CD4-positive, alpha-beta T cell treated with Interleukin-6 for 4 hours (primary cell): ENCODE data around the gene ZNF853.
"Not testable (repeated sequence)": the region's sequence is repeated elsewhere in the genome, so short reads cannot be mapped to it uniquely, and the experiment has no call there.

ENCODE experiments used
- DNase-seq: peaks from one replicate; pipeline ENCODE4 v3.0.0-alpha.2; 2020; ENCODE audit warnings: mixed read lengths

ZNF853 gene

DNA sequence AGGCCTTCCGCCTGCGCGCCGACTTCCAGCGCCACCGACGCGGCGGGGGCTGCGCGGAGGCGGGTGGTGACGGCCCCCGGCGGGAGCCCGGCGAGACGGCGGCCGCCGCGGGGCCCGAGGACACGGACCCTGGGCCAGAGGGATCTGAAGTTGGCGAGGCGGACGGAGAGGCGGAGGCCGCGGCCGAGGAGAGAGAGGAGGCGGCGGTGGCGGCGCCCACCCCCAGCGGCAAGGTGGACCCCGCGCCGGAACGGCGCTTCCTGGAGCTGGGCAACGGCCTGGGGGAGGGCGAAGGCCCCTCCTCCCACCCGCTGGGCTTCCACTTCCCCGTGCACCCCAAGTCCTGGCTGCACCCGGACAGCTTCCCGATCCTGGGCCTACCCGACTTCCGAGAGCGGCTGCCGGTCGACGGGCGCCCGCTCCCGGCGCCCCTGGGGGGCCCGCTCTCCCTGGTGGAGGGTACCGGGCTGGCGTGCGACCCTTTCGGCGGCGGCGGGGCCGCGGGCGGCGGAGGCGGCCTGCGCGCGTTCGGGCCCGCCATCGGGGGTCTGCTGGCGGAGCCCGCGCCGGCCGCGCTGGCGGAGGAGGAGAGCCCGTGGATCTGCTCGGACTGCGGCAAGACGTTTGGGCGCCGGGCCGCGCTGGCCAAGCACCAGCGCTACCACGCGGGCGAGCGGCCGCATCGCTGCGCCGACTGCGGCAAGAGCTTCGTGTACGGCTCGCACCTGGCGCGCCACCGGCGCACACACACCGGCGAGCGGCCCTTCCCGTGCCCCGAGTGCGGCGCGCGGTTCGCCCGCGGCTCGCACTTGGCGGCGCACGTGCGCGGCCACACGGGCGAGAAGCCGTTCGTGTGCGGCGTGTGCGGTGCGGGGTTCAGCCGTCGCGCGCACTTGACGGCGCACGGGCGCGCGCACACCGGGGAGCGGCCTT, 37.9 kb downstream of the ZNF853 start:
- DNase-seq = no peak

DNA sequence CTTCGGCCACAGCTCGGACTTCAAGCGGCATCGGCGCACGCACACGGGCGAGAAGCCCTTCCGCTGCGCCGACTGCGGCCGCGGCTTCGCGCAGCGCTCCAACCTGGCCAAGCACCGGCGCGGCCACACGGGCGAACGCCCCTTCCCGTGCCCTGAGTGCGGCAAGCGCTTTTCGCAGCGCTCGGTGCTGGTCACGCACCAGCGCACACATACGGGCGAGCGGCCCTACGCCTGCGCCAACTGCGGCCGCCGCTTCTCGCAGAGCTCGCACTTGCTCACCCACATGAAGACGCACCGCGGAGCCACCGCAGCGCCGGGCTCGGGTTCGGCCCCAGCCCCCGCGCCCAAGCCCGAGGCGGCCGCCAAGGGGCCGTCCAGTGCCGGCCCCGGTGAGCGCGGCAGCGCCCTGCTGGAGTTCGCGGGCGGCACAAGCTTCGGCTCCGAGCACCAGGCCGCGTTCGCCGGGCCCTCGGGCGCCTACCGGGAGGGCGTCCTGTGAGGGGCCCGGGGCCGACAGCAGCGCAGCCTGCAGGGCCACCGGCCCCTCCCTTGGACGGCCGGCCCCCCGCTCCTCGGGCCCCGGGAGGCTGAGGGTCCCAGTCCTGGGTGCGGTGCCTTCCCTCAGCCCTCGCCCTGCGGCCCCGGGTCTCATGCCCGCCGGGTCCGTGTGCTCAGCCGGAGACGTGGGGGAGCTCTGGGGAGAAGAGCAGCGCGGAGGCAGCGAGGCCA, 38.9 kb downstream of the ZNF853 start:
- DNase-seq = no peak

DNA sequence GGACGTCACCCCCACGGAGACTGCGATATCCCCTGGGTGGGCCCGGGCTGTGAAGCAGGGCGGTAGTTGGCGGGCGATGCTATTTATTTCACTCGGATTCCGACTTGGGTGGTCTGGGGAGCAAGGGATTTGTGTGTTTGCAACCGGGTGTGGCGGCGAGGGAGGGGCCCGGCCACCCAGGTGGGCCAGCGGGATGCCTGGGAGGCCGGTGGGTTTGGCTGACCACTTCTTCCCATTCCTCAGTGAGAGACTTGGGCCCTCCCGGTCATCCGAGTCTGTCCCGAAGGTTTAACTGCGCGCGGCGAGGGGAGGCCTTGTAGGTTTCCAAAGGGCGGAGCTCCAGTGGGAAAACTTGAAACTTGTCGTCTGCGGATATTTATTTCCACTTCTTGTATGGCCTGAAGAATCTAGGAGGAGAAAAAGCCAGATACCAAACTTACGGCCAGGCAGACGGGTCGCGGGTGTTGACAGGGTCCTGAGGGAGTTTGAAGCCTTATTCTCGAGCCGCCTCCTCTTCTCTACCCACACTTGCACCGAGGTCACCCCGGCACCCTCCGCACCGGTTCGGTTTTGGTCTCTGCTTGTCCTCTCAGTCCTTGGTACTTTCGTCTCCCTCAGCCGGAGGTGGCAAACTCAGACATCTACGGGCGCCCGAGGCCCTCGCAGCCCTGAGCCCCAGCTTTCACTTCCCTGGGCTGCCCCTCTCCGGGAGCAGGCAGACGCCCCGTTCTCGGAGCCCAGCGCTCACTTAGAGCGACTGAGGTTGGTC, 39.6 kb downstream of the ZNF853 start:
- DNase-seq = no peak

DNA sequence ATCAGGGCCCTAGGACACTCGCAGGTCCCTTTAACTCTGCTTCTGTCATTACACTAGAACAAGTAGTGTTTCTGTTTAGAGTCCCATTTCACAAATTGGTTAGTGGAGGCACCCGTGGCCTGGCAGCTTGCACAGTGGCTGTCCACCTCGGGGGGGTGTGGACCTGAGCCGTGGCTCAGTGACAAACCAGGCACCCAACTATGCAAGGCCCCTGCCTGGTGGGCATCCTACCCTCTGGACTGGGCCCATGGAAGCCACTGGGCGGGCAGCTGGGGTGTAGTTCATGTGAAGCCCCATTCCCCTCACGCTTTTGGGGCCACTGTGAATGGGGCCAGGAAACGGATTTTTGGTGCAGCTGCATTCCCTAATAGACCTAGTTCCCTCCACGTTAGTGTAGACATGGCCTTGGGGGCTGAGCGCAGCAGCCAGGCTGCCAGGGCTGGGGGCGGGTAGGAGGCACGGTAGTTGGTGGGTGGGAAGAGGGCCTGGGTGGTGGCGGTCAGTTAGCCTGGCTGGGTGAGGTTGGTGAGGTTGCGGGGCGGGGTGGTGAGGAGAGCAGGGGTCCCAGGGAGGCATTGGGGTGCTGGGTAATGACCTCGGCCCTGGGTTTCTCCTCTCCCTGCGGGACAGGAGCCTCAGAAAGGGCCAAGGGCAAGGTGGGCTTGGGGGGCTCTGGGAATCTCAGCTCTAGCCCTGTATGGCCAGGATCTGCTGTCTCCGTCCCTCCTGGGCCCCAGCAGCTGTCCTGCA, 40.4 kb downstream of the ZNF853 start:
- DNase-seq = no peak

DNA sequence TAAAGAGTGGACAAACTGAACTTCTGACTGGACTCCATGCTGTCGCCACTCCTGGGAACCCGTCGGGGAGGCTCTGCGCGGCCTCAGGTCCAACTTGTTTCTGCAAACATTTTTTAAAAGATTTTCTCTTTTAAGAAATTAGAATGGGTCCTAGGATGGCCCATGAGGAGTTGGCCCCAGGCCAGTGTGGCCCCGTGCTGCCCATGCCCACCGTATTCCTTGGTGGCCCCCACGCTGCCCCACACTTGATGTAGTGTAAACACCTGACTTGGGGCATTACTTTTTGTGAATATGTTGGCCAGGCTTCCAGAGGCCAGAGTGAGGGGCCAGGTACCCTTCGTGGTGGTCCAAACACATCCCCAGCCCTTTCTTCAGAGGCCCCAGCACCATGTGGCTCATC, 41.0 kb downstream of the ZNF853 start:
- no peak for DNase-seq

DNA sequence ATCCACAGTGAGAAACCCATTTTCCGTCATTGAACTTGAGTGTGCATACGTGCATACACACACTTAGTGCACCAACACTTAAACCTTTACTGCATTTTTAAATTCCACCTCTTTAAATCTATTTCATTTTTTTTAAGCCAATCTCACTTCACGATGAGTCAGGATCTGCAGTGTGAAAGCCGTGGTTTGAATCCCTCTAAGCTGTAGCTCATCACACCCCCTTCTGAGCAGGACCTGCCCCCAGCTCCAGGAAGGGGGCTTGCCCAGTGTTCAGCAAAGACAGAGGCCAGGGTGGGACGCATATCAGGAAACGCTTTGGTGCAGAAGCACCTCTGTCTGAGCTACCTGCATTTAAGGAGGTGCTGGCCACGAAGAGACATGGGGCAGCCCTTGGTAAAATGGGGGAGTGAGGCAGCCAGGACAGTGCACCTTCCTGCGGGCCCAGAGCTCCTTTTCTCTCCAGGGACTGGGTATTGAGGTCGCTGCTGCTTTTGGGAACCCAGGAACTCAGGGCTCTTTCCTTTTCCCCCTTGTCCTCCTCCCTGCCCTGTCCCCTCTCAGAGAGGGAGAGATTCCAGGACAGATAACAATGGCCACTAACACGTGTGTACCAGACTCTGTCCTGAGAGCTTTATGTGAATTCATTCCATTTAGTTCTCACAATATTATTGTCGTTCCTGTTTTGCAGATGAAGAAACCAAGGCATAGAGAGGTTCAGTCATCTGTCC, 43.4 kb downstream of the ZNF853 start:
- DNase-seq = no peak

DNA sequence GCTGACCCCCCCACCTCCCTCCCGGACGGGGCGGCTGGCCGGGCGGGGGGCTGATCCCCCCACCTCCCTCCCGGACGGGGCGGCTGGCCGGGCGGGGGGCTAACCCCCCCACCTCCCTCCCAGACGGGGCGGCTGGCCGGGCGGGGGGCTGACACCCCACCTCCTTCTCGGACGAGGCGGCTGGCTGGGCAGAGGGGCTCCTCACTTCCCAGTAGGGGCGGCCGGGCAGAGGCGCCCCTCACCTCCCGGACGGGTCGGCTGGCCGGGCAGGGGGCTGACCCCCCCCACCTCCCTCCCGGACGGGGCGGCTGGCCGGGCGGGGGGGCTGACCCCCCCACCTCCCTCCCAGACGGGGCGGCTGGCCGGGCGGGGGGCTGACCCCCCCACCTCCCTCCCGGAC, 55.4 kb downstream of the ZNF853 start:
- not testable (repeated sequence) for DNase-seq
